GM21528 (cell line): ENCODE results near the gene ELMO1.

Source experiments
- ATAC-seq: cut with Tn5 transposase; IDR thresholded peaks from one replicate; pipeline ENCODE4 v1.9.1; 2021; ENCODE audit warnings: mild to moderate bottlenecking, moderate library complexity; ENCODE audit not compliant: unreplicated experiment, low FRiP score

The ELMO1 gene

GRCh38 chr7:37208528-37208927, 240.1 kb downstream of the ELMO1 start:
- peak; percentile 54 for ATAC-seq

DNA sequence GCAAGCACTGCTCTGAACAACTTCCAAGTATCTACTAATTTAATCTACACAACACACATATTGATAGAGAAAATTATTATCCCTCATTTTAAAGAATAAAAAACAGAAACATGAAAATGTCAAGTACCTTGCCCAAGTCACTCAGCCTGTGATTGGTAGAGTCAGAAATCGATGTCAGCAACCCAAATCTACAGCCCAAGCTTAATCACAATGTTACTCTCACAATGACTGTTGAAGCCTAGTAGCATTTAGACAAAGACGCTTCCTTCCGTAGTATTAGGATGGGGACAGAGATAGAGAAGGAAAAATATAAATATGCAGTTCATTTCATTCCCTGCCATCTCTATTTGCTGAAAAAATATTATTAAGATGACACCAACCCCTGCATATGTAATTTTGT, 242.5 kb downstream of the ELMO1 start:
- ATAC-seq, result no peak

DNA sequence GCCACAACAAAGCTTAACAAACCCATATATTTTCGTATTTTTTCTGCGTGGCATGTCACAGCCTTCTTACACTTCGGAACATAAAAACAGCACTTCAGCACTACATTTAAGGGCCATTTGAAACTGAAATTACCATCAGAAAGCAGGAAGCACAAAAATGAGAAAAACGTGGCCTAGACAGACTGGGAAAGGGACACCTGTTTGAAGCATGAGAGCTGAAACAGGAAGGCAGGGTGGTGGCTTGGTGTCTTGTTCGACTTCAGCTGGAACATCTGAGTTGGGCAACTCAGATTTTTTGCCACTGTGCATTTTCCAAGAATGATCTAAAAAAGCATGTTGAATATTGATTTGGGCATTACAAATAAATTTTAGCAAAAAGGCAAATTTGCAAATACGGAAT, 243.2 kb downstream of the ELMO1 start:
- no peak for ATAC-seq

GRCh38 chr7:37201876-37202198, 246.8 kb downstream of the ELMO1 start:
- ATAC-seq, result no peak

DNA sequence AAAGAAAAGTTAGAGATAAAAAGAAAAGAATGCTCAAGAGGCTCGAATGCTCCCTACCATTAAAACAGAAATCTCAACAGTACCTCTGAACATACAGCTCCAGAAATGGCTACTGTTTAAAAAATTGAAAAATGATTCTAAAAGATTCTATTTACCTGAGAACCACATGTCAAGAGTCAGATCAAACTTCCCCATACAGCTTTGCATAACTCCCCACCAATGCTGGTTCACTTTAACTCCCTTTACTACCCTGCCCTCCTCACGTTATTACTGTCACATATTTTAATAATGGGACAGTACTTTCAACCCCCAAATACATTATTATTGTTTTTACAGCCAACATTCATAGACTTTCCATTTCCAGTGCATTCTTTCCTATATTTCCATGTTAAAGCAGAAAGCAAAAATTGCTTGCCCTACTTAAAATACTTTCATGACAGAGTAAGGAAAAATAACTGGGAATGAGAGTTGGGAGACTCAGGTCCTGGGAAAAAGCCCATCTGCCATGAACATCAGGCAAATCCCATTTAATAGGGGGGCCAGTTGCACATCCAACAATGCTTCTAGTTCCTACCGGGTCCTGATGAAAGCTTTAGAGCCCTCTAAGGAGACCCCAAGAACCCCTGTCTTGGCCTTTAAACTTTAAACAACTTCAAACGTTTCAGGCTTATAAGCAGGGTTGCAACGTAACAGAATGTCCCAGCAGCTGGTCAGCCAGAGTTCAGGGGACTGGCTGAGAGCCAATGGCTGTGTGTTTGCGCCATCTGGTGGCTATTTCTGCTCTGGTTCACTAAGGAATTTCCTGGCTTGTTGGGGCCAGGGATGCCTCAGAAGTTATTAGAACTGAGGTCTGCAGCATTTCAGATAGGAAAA, 247.4 kb downstream of the ELMO1 start:
- ATAC-seq, result no peak

DNA sequence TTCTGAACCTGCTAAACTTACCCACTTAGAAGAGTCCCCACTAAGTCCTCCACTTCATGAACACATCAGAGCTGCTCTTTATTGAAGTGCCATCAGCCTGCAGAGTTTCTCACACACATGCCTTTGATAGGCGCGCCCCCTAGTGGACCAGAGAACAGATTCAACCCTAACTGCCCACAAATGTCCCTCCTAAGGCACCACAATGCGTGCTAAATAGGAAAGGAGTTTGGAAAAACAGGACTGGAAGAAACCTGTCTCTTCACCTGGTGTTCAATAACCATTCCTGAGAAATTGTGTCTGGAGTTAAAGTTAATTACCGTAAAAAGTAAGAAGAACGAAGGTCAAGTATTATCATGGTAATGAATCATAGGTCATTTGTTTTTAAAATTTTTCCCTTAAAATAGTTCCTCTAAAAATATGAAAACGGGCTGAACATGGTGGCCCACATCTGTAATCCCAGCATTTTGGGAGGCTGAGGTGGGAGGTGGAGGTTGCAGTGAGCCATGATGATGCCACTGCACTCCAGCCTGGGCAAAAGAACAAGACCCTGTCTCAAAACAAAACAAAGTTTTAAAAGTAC, 249.7 kb downstream of the ELMO1 start:
- ATAC-seq, result no peak

- ATAC-seq, result no peak
Measured at GRCh38 chr7:37198041-37198905, 250.4 kb downstream of the ELMO1 start.

DNA sequence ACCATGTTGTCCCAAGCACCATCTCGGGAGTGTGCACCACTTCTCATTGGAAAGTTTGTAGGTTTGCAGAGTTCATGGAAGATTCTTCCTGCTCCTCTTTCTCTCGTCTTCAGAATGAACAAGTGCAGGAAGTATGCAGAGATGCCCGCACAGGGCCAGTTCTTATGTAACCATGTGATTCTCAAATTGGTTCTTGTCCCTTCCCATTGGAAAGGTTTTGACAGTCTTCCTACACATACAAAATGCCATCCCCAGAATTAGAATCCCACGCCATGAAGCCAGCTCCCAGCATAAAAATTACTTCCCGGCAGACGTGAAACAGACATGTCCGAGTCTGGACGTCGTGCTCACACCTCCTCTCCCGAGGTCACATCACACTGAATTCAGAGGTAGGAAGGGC, 251.6 kb downstream of the ELMO1 start:
- ATAC-seq, result no peak

GRCh38 chr7:37196676-37197075, 252.0 kb downstream of the ELMO1 start:
- ATAC-seq, result no peak

DNA sequence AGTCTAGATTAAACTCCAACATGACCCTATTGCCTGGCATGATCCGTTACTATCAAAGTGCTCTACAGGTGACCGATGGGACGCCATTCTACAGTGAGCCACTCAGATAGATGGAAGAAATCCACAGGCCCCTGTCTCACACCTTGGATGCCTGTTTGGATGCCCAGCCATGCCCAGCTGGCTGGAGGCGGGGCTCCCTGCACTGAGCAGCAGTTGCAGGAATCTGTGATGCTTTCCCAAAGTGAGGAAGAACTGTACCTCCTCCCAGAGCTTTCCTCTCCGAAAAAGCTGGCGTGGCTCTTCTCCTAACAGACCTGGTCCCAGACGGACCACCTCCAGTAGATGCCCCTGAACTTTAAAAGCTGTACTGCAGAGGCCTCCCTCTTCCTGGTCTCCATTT, 253.3 kb downstream of the ELMO1 start:
- ATAC-seq, result no peak

GRCh38 chr7:37194943-37195342, 253.7 kb downstream of the ELMO1 start:
- ATAC-seq, result no peak

DNA sequence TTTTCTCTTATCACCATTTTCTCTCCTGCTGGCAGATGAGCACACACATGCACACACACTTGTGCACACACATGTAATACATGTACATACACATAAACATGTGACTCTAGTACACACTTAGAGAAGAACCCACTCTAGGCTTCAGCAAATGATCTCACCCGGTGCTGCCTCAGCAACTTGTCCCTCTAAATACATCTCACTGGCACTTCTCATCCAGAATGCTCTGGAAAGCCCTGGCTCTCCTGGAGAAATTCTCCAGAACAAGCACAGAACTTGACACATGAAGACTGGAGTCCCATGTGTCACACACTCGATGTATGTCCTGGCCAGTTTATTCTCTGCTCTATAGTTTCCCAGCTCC, 254.9 kb downstream of the ELMO1 start:
- no peak for ATAC-seq

GRCh38 chr7:37193087-37193774, 255.4 kb downstream of the ELMO1 start:
- ATAC-seq, result no peak

- ATAC-seq, result no peak
Measured at GRCh38 chr7:37191797-37192196, 256.9 kb downstream of the ELMO1 start.

- no peak for ATAC-seq
Measured at GRCh38 chr7:37187179-37187578, 261.5 kb downstream of the ELMO1 start.

DNA sequence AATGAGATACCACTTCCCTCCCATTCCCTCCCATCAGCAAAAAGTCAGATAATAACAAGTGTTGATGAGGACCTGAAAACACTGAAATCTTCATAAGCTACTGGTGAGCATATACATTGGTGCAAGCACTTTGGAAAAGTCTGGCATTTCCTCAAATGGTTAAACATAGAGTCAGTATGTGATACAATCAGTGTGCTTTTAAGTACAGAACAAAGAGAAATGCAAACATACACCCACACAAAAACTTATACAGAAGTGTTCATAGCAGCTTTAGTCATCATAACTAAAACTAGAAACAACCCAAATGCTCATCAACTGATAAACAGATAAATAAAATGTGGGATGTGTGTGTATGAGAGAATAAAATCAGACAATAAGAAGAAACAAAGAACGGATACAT, 261.9 kb downstream of the ELMO1 start:
- ATAC-seq, result no peak

DNA sequence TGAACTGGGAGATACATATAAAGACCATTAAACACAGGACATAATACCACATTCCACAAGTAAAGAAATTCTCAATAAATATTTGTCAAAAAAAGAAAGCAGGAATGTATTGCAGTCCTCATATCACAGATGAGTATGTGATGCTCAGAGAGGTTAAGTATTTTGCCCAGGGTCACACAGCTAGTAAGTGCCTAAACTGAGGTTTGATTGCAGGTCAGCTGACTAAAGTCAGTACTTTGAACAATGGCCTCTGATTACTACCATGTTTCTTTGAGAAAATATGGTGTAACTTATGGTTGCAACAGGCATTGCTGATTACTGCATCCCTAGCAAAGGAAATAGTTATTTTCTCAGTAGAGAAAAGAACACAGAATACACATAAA, 267.1 kb downstream of the ELMO1 start:
- no peak for ATAC-seq

GRCh38 chr7:37180828-37181549, 267.7 kb downstream of the ELMO1 start:
- ATAC-seq, result no peak

DNA sequence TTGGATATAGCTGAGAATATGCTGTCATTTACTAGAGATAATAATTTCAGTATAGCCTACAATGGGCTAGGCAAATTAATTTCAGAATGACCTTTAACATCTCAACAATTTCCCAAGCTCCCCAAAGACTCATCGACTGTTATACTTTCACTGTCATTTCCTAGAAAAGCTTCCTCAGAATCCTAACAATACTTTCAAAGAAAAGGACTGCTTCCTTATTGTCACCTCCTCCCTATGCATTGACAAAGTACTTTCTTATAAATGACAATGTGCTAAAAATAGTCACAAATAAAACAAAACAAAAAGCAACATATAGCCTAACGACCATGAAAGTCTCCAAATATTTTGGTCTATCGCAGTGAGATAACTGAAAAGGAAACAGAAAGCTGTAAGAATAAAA, 272.6 kb downstream of the ELMO1 start:
- ATAC-seq, result no peak

DNA sequence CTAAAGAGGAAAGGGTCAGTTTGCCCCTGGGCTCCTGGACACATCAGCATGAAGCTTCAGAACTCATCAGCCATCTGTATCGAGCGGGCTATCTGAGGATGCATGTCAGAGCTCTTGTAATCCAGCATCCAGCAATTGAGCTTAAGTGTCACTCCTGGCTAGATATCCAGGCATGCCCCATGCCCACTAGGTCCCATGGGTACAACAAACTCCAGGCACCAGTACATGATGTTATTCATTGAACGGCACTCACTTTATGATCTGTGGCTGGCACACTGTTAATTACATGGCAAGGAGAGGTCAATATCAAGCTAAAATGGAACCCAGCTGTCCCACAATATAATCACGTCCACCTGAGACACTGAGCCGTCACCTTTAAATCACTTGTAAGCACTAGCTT, 274.2 kb downstream of the ELMO1 start:
- ATAC-seq, result no peak
